ENCODE results near the gene KCNIP4.

DNA sequence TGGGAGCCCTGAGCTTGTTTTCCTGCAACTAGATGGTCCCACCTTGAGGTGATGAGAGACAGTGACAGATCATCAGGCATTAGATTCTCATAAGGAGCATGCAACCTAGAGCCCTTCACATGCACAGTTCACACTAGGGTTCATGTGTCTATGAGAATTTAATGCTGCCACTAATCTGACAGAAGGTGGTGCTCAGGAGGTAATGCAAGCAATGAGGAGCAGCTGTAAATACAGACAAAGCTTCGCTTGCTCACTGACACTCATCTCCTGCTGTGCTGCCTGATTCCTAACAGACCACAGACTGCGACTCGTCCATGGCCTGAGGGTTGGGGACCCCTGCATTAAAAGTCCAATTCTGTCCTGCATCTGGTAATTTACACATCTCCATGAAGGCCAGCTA is 141.6 kb downstream of the KCNIP4 start:
- TF ChIP-seq, protein P1, sequence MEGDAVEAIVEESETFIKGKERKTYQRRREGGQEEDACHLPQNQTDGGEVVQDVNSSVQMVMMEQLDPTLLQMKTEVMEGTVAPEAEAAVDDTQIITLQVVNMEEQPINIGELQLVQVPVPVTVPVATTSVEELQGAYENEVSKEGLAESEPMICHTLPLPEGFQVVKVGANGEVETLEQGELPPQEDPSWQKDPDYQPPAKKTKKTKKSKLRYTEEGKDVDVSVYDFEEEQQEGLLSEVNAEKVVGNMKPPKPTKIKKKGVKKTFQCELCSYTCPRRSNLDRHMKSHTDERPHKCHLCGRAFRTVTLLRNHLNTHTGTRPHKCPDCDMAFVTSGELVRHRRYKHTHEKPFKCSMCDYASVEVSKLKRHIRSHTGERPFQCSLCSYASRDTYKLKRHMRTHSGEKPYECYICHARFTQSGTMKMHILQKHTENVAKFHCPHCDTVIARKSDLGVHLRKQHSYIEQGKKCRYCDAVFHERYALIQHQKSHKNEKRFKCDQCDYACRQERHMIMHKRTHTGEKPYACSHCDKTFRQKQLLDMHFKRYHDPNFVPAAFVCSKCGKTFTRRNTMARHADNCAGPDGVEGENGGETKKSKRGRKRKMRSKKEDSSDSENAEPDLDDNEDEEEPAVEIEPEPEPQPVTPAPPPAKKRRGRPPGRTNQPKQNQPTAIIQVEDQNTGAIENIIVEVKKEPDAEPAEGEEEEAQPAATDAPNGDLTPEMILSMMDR (IDR thresholded peaks at IDR 0.05; ENCODE audit: control extremely low read depth in 1 of 3, insufficient read depth in 1 of 3, low read depth in 1 of 3, low read length in 3 of 3): no peak
- TF ChIP-seq EZH2 (IDR thresholded peaks at IDR 0.05; ENCODE audit: low read depth, low read length, severe bottlenecking) (no peak), CHD2 (IDR thresholded peaks at IDR 0.05; ENCODE audit: low read length) (no peak), JUN (IDR thresholded peaks at IDR 0.05; ENCODE audit: low read depth, low read length) (no peak), KDM1A (IDR thresholded peaks at IDR 0.05; ENCODE audit: borderline replicate concordance, low read length) (no peak), POLR2A (IDR thresholded peaks at IDR 0.05; ENCODE audit: control extremely low read depth in 1 of 2, low read depth in 2 of 2, low read length in 2 of 2) (no peak), RBBP5 (IDR thresholded peaks at IDR 0.05; ENCODE audit: borderline replicate concordance, low read depth, low read length) (no peak), JUND (IDR thresholded peaks at IDR 0.05; ENCODE audit: low read length) (no peak)
- TF ChIP-seq, protein P2, sequence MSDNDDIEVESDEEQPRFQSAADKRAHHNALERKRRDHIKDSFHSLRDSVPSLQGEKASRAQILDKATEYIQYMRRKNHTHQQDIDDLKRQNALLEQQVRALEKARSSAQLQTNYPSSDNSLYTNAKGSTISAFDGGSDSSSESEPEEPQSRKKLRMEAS (IDR thresholded peaks at IDR 0.05): no peak
- TF ChIP-seq, protein P3, sequence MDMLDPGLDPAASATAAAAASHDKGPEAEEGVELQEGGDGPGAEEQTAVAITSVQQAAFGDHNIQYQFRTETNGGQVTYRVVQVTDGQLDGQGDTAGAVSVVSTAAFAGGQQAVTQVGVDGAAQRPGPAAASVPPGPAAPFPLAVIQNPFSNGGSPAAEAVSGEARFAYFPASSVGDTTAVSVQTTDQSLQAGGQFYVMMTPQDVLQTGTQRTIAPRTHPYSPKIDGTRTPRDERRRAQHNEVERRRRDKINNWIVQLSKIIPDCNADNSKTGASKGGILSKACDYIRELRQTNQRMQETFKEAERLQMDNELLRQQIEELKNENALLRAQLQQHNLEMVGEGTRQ (IDR thresholded peaks at IDR 0.05; ENCODE audit: low read length): no peak

Measured in H1 (cell line).